HG03521 (cell line): ENCODE results near the gene ZNF593.

Source experiments
- ATAC-seq: cut with Tn5 transposase; IDR thresholded peaks from one replicate; pipeline ENCODE4 v1.9.1; 2021; ENCODE audit warnings: mild to moderate bottlenecking, moderate library complexity; ENCODE audit not compliant: unreplicated experiment

Gene ZNF593

GRCh38 chr1:26168410-26169197 lies 1.1 kb upstream of the ZNF593 start, which contains the start of gene C1orf232:
Gene C1orf232, minus strand, starts transcription at chr1:26168963. Its CDS starts 464 bp downstream, at chr1:26168499.
- ATAC-seq: no peak

- no peak for ATAC-seq
Measured at GRCh38 chr1:26169198-26169554, 532 bp upstream of the ZNF593 start.

DNA sequence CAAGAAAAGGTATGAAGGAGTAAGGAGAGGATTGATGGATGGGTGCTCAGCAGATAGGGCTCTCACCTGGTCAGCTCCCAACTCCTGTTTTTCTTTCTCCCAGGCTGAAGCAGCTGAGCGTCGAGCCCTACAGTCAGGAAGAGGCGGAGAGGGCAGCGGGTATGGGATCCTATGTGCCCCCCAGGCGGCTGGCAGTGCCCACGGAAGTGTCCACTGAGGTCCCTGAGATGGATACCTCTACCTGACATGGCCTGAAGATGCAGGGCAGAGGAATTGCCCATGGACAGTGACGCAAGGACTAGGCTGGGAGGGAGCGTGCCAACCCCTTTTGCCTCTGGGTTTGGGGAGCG lies 739 bp downstream of the ZNF593 start:
- ATAC-seq: no peak

- no peak for ATAC-seq
Measured at GRCh38 chr1:26171084-26172072, 1.7 kb downstream of the ZNF593 start, which contains the start of gene ZNF593OS. Gene ZNF593OS, minus strand, starts transcription at chr1:26171832. Its CDS starts 171 bp downstream, at chr1:26171661.

- no peak for ATAC-seq
Measured at GRCh38 chr1:26175346-26175745, 5.6 kb downstream of the ZNF593 start.

- ATAC-seq: no peak
Measured at GRCh38 chr1:26177182-26177684, 7.5 kb downstream of the ZNF593 start, which contains the start of gene CNKSR1. Gene CNKSR1, plus strand, starts transcription at chr1:26177491. Its CDS starts 57 bp downstream, at chr1:26177548.

- ATAC-seq: no peak
Measured at GRCh38 chr1:26180010-26180506, 10.3 kb downstream of the ZNF593 start.

DNA sequence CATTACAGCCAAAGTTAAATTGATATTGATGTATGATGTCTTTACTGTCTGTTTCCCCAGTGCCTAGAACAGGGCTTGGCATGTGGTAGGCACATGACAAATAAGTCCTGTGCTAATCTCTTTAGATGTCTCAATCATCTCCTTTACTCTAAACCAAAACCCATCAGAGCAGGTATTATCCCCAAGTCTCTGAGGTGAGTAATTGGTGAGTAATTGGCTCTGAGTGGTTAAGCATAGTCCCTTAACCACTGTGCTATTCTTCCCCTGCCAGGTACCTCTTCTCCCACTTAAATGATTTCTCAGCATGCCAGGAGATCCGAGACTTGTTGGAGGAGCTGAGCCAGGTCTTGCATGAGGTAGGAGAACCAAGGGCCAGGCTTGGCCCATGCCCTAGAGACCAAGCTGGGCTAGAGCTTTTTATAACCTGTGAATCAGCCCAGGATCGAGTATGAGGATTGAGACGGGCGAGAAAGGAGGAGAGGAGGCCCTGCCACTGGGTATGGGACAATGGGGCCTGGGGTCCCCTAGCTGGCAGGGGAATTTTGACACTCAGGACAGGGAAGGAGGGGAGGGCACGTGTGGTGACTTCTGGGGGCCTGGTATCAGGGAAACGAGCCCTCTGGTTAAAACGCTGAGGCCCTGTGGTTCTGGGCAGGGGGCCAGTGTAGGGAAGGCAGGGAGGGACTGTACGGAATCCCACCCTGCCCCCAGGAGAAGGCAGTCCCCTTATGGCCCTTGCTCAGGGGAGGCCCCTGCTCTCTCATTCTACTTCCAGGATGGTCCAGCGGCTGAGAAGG lies 12.1 kb downstream of the ZNF593 start:
- ATAC-seq: no peak

DNA sequence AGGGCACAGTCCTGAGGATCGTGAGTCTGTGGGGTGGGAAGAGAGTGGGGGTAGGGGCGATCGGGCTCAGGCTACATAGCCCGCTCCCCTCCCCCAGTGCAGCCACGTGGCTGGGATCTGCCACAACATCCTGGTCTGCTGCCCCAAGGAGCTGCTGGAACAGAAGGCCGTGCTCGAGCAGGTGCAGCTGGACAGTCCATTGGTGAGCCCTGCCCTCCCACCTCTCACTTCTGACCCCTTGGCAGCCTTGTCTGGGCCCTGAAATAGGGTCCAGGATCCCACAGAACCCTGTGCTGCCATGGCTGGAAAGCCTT lies 12.6 kb downstream of the ZNF593 start:
- no peak for ATAC-seq

GRCh38 chr1:26184086-26184485 lies 14.4 kb downstream of the ZNF593 start:
- ATAC-seq: no peak

DNA sequence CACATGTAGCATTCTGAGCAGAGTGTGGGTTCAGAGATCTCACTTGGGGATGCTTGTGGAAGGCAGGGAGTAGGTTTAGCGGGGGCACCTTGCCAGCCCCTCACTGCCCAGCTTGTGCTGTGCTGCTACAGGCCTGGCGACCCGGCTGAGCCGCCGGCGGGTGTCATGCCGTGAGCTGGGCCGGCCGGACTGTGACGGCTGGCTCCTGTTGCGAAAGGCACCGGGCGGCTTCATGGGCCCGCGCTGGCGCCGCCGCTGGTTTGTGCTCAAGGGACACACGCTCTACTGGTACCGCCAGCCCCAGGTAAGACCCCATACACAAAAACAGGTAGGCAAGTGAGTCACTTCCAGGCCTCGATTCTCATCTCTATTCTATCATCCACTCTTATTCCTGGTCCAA lies 15.2 kb downstream of the ZNF593 start:
- ATAC-seq: no peak

DNA sequence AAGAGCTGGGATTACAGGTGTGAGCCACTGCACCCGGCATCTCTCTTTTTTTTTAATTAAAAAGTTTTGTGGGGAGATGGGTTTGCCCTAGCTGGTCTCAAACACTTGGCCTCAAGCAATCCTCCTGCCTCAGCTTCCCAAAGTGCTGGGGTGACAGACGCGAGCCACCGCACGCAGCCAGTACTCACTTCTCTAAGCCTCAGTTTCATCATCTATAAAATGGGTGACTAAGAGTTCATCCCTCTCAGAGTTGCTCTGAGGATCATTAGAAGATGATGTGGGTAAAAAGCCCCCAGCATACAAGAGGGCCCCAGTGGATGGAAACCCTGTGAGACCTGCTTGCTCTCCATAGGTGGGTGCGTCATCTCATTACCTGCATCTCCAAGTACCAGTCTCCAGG lies 18.2 kb downstream of the ZNF593 start:
- ATAC-seq: no peak

- no peak for ATAC-seq
Measured at GRCh38 chr1:26188477-26188876, 18.8 kb downstream of the ZNF593 start.

GRCh38 chr1:26189331-26189730 lies 19.6 kb downstream of the ZNF593 start:
- ATAC-seq: no peak

DNA sequence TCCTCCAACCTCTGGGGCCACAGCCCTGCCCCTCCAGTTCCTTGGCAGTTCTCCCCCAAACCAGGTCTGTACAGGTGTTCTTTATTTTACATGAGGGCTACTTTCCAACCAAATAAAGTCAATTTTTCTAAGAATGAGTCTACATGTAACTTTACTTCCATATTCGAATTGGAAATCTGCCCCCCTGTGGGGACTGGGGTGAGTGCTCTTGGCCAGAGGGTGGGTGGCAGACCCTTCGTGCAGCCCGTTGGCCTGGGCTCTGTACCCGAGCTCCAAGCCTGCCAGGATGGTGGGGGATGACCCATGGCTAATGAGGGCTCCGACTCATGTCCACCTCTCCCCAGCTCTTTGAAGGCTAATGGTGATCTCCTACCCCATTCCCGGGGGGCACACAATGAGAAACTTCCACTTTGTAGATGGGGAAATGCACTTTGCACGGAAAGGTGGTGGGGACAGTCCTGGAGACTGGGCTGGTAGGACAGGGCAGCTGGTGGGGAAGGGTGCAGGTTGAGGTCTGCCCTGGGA lies 20.1 kb downstream of the ZNF593 start:
- no peak for ATAC-seq

GRCh38 chr1:26190373-26190987 lies 20.8 kb downstream of the ZNF593 start, which contains the start of gene CATSPER4:
Gene CATSPER4, plus strand, starts transcription at chr1:26190602. Its CDS starts 26 bp downstream, at chr1:26190628.
- ATAC-seq: no peak

DNA sequence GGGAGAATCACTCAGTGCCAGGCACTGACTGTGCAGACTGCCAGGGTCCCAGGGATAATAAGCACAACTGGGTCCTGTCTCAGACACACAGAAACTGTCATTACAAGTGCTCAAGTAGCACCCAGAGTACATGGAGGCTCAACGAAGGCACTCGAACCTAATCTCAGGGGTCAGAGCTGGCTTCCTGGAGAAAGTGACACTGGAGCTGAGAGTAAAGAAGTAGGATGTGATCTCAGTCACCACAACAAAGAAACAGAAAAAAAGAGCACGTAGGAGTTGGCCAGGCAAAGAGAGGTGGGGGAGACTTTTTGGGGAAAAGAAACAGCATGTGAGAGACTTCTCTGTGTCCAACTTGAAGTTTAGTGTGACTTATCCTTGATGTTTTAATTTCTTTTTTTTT lies 22.0 kb downstream of the ZNF593 start:
- no peak for ATAC-seq

DNA sequence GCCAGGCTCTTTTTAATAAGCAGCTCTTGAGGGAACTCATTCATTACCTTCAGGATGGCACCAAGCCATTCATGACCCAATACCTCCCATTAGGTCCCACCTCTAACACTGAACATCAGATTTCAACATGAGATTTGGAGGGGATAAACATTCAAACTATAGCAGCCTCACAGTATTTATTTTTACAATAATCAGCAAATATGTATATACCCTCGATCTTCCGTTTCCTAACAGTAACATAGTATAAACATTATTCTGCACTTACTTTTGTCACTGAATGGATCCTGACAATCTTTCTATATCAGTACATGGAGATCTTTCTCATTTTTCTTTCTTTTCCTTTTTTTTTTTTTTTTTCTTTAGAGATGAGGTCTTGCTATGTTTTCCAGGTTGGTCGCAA lies 26.1 kb downstream of the ZNF593 start:
- no peak for ATAC-seq

DNA sequence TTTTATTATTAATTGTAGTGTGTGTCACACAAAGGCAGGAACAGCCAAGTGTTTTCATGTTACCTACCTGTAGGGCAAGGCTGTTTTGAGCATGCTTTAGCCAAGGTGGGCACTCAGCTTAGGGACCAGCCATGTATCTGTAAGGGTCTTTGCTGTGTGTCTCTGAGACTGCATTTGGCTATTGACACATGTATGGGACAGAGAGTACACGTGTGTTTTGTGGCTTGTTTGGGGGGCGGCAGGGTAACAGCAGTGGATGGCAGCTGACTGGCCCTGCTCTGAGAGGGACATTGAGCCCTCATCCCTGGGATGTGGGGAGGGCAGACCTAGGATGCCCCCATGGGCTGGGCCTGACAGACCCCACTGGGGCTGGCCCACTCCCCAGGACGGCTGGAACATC lies 27.6 kb downstream of the ZNF593 start:
- ATAC-seq: no peak

GRCh38 chr1:26197813-26198212 lies 28.1 kb downstream of the ZNF593 start:
- no peak for ATAC-seq
